IPS DF 6.9 (cell line): ENCODE measurements around the gene HEY2.
"Not testable (repeated sequence)": the region's sequence is repeated elsewhere in the genome, so short reads cannot be mapped to it uniquely, and the experiment has no call there.

Experiments used
- DNase-seq: peaks from one replicate; pipeline ENCODE4 v3.0.0-alpha.2; 2013; ENCODE audit warnings: low read depth, low spot score
- H3K27ac ChIP-seq: one replicate; pipeline ENCODE4 v1.5.1; 2013; ENCODE audit warnings: low read length, control low read depth
- H3K27me3 ChIP-seq: 2 replicates; pipeline ENCODE4 v1.6.1; 2013; ENCODE audit warnings: mild to moderate bottlenecking, low read length; ENCODE audit not compliant: control insufficient read depth, insufficient read depth
- H3K36me3 ChIP-seq: 2 replicates; pipeline ENCODE4 v1.6.1; 2013; ENCODE audit warnings: low read length; ENCODE audit not compliant: control insufficient read depth, insufficient read depth
- H3K4me1 ChIP-seq: 2 replicates; pipeline ENCODE4 v1.6.1; 2013; ENCODE audit warnings: low read length; ENCODE audit not compliant: control insufficient read depth, insufficient read depth
- H3K4me3 ChIP-seq: 2 replicates; pipeline ENCODE4 v1.5.1; 2013; ENCODE audit warnings: mild to moderate bottlenecking, low read length
- H3K9me3 ChIP-seq: 2 replicates; pipeline ENCODE4 v1.6.1; 2013; ENCODE audit warnings: low read length, inconsistent platforms; ENCODE audit not compliant: control insufficient read depth, insufficient read depth
- WGBS: extraction: QIAGEN DNeasy Blood & Tissue Kit; methylation state at CpG from one replicate; pipeline ENCODE4 v1.1.7; 2013; ENCODE audit warnings: mixed read lengths, missing lambda C conversion rate; ENCODE audit not compliant: insufficient read length, insufficient coverage; 5-methylcytosine and 5-hydroxymethylcytosine counted together

HEY2 gene

GRCh38 chr6:125765944-125766343 lies 16.5 kb downstream of the HEY2 start:
- DNase-seq = no peak
- Histone ChIP-seq H3K27ac (no peak overlapping the region), H3K36me3 (no peaks in the 10 kb centered on the region), H3K9me3 (no peaks in the 10 kb centered on the region), H3K4me3 (no peak overlapping the region), H3K4me1 (no peaks in the 10 kb centered on the region; the same call in 1 of the 2 replicates), H3K27me3 (no peaks in the 10 kb centered on the region)
- no CpG with 5 or more reads among the region's 1 CpG for WGBS

- no peak overlapping the region for H3K27ac ChIP-seq
- H3K9me3 ChIP-seq = no peaks in the 10 kb centered on the region
- no peaks in the 10 kb centered on the region; the same call in 1 of the 2 replicates for H3K4me1 ChIP-seq
- no peaks in the 10 kb centered on the region for H3K27me3 ChIP-seq
- WGBS = no CpG with 5 or more reads among the region's 4 CpGs
- no peak overlapping the region for H3K4me3 ChIP-seq
- no peaks in the 10 kb centered on the region for H3K36me3 ChIP-seq
- no peak for DNase-seq
These were observed 17.2 kb downstream of the HEY2 start for GRCh38 chr6:125766641-125767040.

GRCh38 chr6:125769147-125769783 lies 19.8 kb downstream of the HEY2 start:
- no peak for DNase-seq
- H3K9me3 ChIP-seq = no peaks in the 10 kb centered on the region
- H3K4me3 ChIP-seq = no peak overlapping the region
- H3K27me3 ChIP-seq = no peaks in the 10 kb centered on the region
- H3K4me1 ChIP-seq = no peaks in the 10 kb centered on the region; the same call in 1 of the 2 replicates
- no CpG with 5 or more reads among the region's 6 CpGs for WGBS
- no peaks in the 10 kb centered on the region for H3K36me3 ChIP-seq
- no peak overlapping the region for H3K27ac ChIP-seq

GRCh38 chr6:125773387-125774341 lies 24.2 kb downstream of the HEY2 start:
- DNase-seq = no peak
- no CpG with 5 or more reads among the region's 4 CpGs for WGBS

GRCh38 chr6:125776107-125776826 lies 26.8 kb downstream of the HEY2 start:
- H3K4me1 ChIP-seq, H3K9me3 ChIP-seq, H3K27ac ChIP-seq, H3K4me3 ChIP-seq, H3K27me3 ChIP-seq, H3K36me3 ChIP-seq, DNase-seq: not testable (repeated sequence)
- WGBS = no CpG with 5 or more reads among the region's 14 CpGs

More at GRCh38 chr6:125773387-125774341, 24.2 kb downstream of the HEY2 start:
- Histone ChIP-seq H3K27me3 (no peaks in the 10 kb centered on the region), H3K27ac (no peak overlapping the region), H3K9me3 (no peaks in the 10 kb centered on the region), H3K4me3 (no peak overlapping the region), H3K36me3 (no peaks in the 10 kb centered on the region), H3K4me1 (no peaks in the 10 kb centered on the region; the same call in 1 of the 2 replicates)

GRCh38 chr6:125779924-125780539 lies 30.6 kb downstream of the HEY2 start:
- Histone ChIP-seq H3K9me3 (no peaks in the 10 kb centered on the region), H3K4me3 (peak overlapping the region; percentile 64; the same call in 1 of the 2 replicates), H3K36me3 (no peaks in the 10 kb centered on the region), H3K4me1 (no peaks in the 10 kb centered on the region), H3K27me3 (no peaks in the 10 kb centered on the region), H3K27ac (no peak overlapping the region)
- WGBS = no CpG with 5 or more reads among the region's 17 CpGs
- DNase-seq = no peak

GRCh38 chr6:125780540-125781313 lies 31.3 kb downstream of the HEY2 start:
- Histone ChIP-seq H3K27me3 (no peaks in the 10 kb centered on the region), H3K4me3 (peak overlapping the region; percentile 64), H3K27ac (no peak overlapping the region), H3K36me3 (no peaks in the 10 kb centered on the region), H3K4me1 (no peaks in the 10 kb centered on the region), H3K9me3 (no peaks in the 10 kb centered on the region)
- DNase-seq = no peak
- WGBS = no CpG with 5 or more reads among the region's 28 CpGs

- no peak for DNase-seq
- no CpG with 5 or more reads among the region's 3 CpGs for WGBS
- H3K4me1 ChIP-seq = no peaks in the 10 kb centered on the region
These were observed 32.0 kb downstream of the HEY2 start for GRCh38 chr6:125781314-125781868.

GRCh38 chr6:125784365-125784764 lies 34.9 kb downstream of the HEY2 start:
- H3K27ac ChIP-seq = no peak overlapping the region
- DNase-seq = no peak
- WGBS = no CpG with 5 or more reads among the region's 2 CpGs

More at GRCh38 chr6:125781314-125781868, 32.0 kb downstream of the HEY2 start:
- Histone ChIP-seq H3K4me3 (peak overlapping the region; percentile 64; the same call in 1 of the 2 replicates), H3K27me3 (no peaks in the 10 kb centered on the region), H3K27ac (no peak overlapping the region), H3K9me3 (no peaks in the 10 kb centered on the region), H3K36me3 (no peaks in the 10 kb centered on the region)

More at GRCh38 chr6:125784365-125784764, 34.9 kb downstream of the HEY2 start:
- no peaks in the 10 kb centered on the region for H3K9me3 ChIP-seq
- no peaks in the 10 kb centered on the region; the same call in 1 of the 2 replicates for H3K4me1 ChIP-seq
- H3K4me3 ChIP-seq = no peak overlapping the region
- no peaks in the 10 kb centered on the region for H3K36me3 ChIP-seq
- H3K27me3 ChIP-seq = no peaks in the 10 kb centered on the region
